Suppressor macrophage treated with lipopolysaccharide for 1 hour (primary cell): ENCODE results near the gene POMC.
A peak's percentile ranks its signal among the peaks of the same experiment; 100 is the strongest.
"Not testable (repeated sequence)": the region's sequence is repeated elsewhere in the genome, so short reads cannot be mapped to it uniquely, and the experiment has no call there.

Source experiments
- DNase-seq, 3 donors: peaks; one replicate each; pipeline ENCODE4 v3.0.0-alpha.2; 2020 to 2022

POMC gene

GRCh38 chr2:25168256-25169072, at the start of gene POMC:
POMC (minus strand) TSS chr2:25168580; CDS start chr2:25164772, 3,808 bp downstream.
- peak; percentile 32 to 61 (median 51) for DNase-seq

- no peak for DNase-seq
These were observed 49.7 kb upstream of the POMC start for GRCh38 chr2:25218100-25218499.

GRCh38 chr2:25215948-25216679, 47.7 kb upstream of the POMC start:
- DNase-seq, result peak; percentile 24 to 68 (median 31)

GRCh38 chr2:25215232-25215631, 46.9 kb upstream of the POMC start:
- no peak for DNase-seq

- DNase-seq, result no peak
These were observed 44.8 kb upstream of the POMC start for GRCh38 chr2:25213229-25213628.

GRCh38 chr2:25210923-25211322, 42.5 kb upstream of the POMC start:
- not testable (repeated sequence) for DNase-seq

GRCh38 chr2:25207078-25207545, 38.7 kb upstream of the POMC start:
- peak; percentile 76 to 86 (median 84) for DNase-seq

- peak in 2 of 3 donors; percentile 26 to 45 for DNase-seq
These were observed 35.9 kb upstream of the POMC start for GRCh38 chr2:25204190-25204838.

- DNase-seq, result peak; percentile 58 to 69 (median 60)
These were observed 33.9 kb upstream of the POMC start for GRCh38 chr2:25202275-25202674.

- no peak for DNase-seq
These were observed 33.4 kb upstream of the POMC start for GRCh38 chr2:25201794-25202193.

GRCh38 chr2:25201265-25201664, 32.9 kb upstream of the POMC start:
- peak in 1 of 3 donors; percentile 12 for DNase-seq

GRCh38 chr2:25198576-25198975, 30.2 kb upstream of the POMC start:
- no peak for DNase-seq

GRCh38 chr2:25198209-25198525, 29.8 kb upstream of the POMC start:
- DNase-seq, result peak in 1 of 3 donors; percentile 29

GRCh38 chr2:25197336-25198208, 29.2 kb upstream of the POMC start:
- DNase-seq, result no peak

- DNase-seq, result no peak
These were observed 26.3 kb upstream of the POMC start for GRCh38 chr2:25194576-25195122.

- DNase-seq, result no peak
These were observed 22.2 kb upstream of the POMC start for GRCh38 chr2:25190536-25190935.

GRCh38 chr2:25188405-25188804, 20.0 kb upstream of the POMC start:
- DNase-seq, result no peak

GRCh38 chr2:25187729-25188350, 19.5 kb upstream of the POMC start:
- DNase-seq, result no peak

GRCh38 chr2:25184254-25184653, 15.9 kb upstream of the POMC start:
- no peak for DNase-seq

GRCh38 chr2:25178976-25179375, 10.6 kb upstream of the POMC start:
- no peak for DNase-seq

GRCh38 chr2:25177211-25177611, 8.8 kb upstream of the POMC start:
- no peak for DNase-seq
